Loucy (cell line): Measurements from ENCODE around the gene IL17D.
"Not testable (repeated sequence)": the region's sequence is repeated elsewhere in the genome, so short reads cannot be mapped to it uniquely, and the experiment has no call there.

ENCODE experiments used
- H2AFZ ChIP-seq: fragments of 200-600 bp; sonication (generic); 2 replicates; pipeline ENCODE4 v1.6.0; 2016; ENCODE audit warnings: antibody characterized with exemption, mild to moderate bottlenecking, low read length, moderate library complexity
- H3F3A ChIP-seq: fragments of 200-600 bp; 2 replicates; pipeline ENCODE4 v1.6.0; 2016; ENCODE audit warnings: antibody characterized with exemption, low read depth, mild to moderate bottlenecking
- H3K27me3 ChIP-seq: fragments of 200-600 bp; sonication (generic); 2 replicates; pipeline ENCODE4 v1.6.1; 2014; ENCODE audit warnings: low read length, mild to moderate bottlenecking; ENCODE audit not compliant: insufficient read depth, poor library complexity, severe bottlenecking
- H3K36me3 ChIP-seq: fragments of 200-600 bp; sonication (generic); 2 replicates; pipeline ENCODE4 v1.6.1; 2016; ENCODE audit warnings: low read length; ENCODE audit not compliant: insufficient read depth
- H3K4me1 ChIP-seq: fragments of 200-600 bp; sonication (generic); 2 replicates; pipeline ENCODE4 v1.5.1; 2014; ENCODE audit warnings: low read length, mild to moderate bottlenecking; ENCODE audit not compliant: insufficient read depth, poor library complexity, severe bottlenecking
- H3K4me2 ChIP-seq: fragments of 200-600 bp; sonication (generic); 2 replicates; pipeline ENCODE4 v1.6.0; 2014; ENCODE audit warnings: antibody characterized with exemption, low read length, low read depth, mild to moderate bottlenecking; ENCODE audit not compliant: poor library complexity, severe bottlenecking
- H3K4me3 ChIP-seq: fragments of 200-600 bp; sonication (generic); 2 replicates; pipeline ENCODE4 v1.5.1; 2014; ENCODE audit warnings: low read length, mild to moderate bottlenecking, mixed read lengths; ENCODE audit not compliant: poor library complexity, severe bottlenecking
- H3K79me2 ChIP-seq: fragments of 200-600 bp; sonication (generic); 2 replicates; pipeline ENCODE4 v1.6.1; 2014; ENCODE audit warnings: low read length; ENCODE audit not compliant: insufficient read depth
- H3K9ac ChIP-seq: fragments of 200-600 bp; sonication (generic); 2 replicates; pipeline ENCODE4 v1.6.0; 2014; ENCODE audit warnings: mild to moderate bottlenecking, low read depth, low read length, moderate library complexity; ENCODE audit not compliant: poor library complexity, severe bottlenecking
- H3K9me2 ChIP-seq: fragments of 200-600 bp; sonication (generic); replicated peaks from 2 replicates; pipeline ENCODE4 v1.6.1; 2016; ENCODE audit warnings: low read depth, low read length, mixed read lengths
- H3K9me3 ChIP-seq: fragments of 200-600 bp; sonication (generic); 2 replicates; pipeline ENCODE4 v1.6.1; 2014; ENCODE audit warnings: mild to moderate bottlenecking, antibody characterized with exemption, low read length, low read depth; ENCODE audit not compliant: insufficient read depth
- H4K20me1 ChIP-seq: fragments of 200-600 bp; sonication (generic); 2 replicates; pipeline ENCODE4 v1.6.0; 2014; ENCODE audit warnings: antibody characterized with exemption, low read length, mild to moderate bottlenecking; ENCODE audit not compliant: insufficient read depth, poor library complexity, severe bottlenecking
- EZH2phosphoT487 ChIP-seq: fragments of 200-600 bp; IDR thresholded peaks from 2 replicates; pipeline ENCODE4 v1.6.1; 2018; ENCODE audit warnings: antibody characterized with exemption, mild to moderate bottlenecking, moderate library complexity, borderline replicate concordance
- TF ChIP-seq, protein P1 (sequence below): fragments of 200-600 bp; sonication (generic); conservative IDR thresholded peaks from 2 replicates; pipeline ENCODE4 v1.5.1; 2014; ENCODE audit warnings: mild to moderate bottlenecking, antibody characterized with exemption, low read length

Gene IL17D

DNA sequence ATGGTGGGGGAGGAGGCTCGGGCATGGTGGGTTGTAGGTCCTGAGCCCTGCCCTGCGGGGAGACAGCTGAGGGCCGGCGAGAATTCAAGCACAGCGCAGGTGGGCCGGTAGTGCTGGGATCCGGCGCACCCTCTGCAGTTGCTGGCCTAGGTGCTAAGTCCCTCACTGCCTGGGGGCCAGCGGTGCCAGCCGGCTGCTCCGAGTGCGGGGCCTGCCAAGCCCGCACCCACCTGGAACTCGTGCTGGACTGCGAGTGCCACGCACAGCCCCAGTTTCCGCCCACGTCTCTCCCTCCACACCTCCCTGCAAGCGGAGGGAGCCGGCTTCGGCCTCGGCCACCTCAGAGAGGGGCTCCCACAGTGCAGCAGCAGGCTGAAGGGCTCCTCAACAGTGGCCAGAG is 36.5 kb downstream of the IL17D start:
- no peaks in the 10 kb centered on the region for H3K9me3 ChIP-seq
- TF ChIP-seq, protein P1, sequence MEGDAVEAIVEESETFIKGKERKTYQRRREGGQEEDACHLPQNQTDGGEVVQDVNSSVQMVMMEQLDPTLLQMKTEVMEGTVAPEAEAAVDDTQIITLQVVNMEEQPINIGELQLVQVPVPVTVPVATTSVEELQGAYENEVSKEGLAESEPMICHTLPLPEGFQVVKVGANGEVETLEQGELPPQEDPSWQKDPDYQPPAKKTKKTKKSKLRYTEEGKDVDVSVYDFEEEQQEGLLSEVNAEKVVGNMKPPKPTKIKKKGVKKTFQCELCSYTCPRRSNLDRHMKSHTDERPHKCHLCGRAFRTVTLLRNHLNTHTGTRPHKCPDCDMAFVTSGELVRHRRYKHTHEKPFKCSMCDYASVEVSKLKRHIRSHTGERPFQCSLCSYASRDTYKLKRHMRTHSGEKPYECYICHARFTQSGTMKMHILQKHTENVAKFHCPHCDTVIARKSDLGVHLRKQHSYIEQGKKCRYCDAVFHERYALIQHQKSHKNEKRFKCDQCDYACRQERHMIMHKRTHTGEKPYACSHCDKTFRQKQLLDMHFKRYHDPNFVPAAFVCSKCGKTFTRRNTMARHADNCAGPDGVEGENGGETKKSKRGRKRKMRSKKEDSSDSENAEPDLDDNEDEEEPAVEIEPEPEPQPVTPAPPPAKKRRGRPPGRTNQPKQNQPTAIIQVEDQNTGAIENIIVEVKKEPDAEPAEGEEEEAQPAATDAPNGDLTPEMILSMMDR: no peak
- TF ChIP-seq EZH2phosphoT487: no peak
- H2AFZ ChIP-seq: no peak overlapping the region
- H4K20me1 ChIP-seq: no peaks in the 10 kb centered on the region
- H3F3A ChIP-seq: no peaks in the 10 kb centered on the region
- no peaks in the 10 kb centered on the region for H3K4me1 ChIP-seq
- no peaks in the 10 kb centered on the region for H3K36me3 ChIP-seq
- H3K9me2 ChIP-seq: no peaks in the 10 kb centered on the region
- H3K79me2 ChIP-seq: no peaks in the 10 kb centered on the region
- H3K4me3 ChIP-seq: no peak overlapping the region
- H3K27me3 ChIP-seq: no peaks in the 10 kb centered on the region
- H3K4me2 ChIP-seq: no peak overlapping the region
- no peak overlapping the region for H3K9ac ChIP-seq

DNA sequence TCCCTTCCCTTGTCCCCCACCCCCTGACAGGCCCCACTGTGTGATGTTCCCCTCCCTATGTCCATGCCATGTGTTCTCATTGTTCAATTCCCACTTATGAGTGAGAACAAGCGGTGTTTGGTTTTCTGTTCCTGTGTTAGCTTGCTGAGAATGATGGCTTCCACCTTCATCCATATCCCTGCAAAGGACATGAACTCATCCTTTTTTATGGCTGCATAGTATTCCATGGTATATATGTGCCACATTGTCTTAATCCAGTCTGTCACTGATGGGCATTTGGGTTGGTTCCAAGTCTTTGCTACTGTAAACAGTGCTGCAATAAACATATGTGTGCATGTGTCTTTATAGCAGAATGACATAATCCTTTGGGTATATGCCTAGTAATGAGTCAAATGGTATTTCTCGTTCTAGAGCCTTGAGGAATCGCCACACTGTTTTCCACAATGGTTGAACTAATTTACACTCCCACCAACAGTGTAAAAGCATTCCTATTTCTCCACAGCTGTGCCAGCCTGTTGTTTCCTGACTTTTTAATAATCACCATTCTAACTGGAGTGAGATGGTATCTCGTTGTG is 40.4 kb downstream of the IL17D start:
- H3K9ac ChIP-seq, H3K27me3 ChIP-seq, H3K4me1 ChIP-seq, H3K79me2 ChIP-seq, H3K36me3 ChIP-seq, H3K9me3 ChIP-seq, H3K4me3 ChIP-seq, H2AFZ ChIP-seq, H3F3A ChIP-seq, H3K9me2 ChIP-seq, H4K20me1 ChIP-seq, H3K4me2 ChIP-seq: not testable (repeated sequence)

DNA sequence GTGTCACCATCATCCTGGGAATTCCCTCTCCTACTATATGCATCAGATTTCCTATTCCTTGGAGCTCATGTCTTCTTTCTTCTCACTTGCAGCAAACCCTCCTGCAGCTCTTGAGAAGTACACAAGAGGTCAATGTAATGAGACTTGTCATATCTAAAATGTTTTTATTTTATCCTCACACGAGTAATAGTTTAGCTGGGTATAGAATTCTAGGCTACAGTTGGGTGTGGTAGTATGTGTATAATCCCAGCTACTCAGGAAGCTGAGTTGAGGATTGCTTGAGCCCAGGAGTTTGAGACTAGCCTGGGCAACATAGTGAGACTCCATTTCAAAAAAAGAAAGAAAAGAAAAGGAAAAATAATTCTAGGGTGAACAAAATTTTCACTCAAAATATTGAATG is 45.9 kb downstream of the IL17D start:
- H2AFZ ChIP-seq: no peak overlapping the region
- no peak overlapping the region for H3K4me3 ChIP-seq
- no peaks in the 10 kb centered on the region for H3K79me2 ChIP-seq
- no peaks in the 10 kb centered on the region for H3K4me1 ChIP-seq
- H3K9me3 ChIP-seq: peaks cover 9% of the 10 kb centered on the region
- no peaks in the 10 kb centered on the region for H3K27me3 ChIP-seq
- no peaks in the 10 kb centered on the region for H4K20me1 ChIP-seq
- TF ChIP-seq, protein P1: no peak
- no peak for TF ChIP-seq EZH2phosphoT487
- no peak overlapping the region for H3K9ac ChIP-seq
- no peak overlapping the region for H3K4me2 ChIP-seq
- H3F3A ChIP-seq: no peaks in the 10 kb centered on the region
- H3K9me2 ChIP-seq: no peaks in the 10 kb centered on the region
- no peaks in the 10 kb centered on the region for H3K36me3 ChIP-seq

DNA sequence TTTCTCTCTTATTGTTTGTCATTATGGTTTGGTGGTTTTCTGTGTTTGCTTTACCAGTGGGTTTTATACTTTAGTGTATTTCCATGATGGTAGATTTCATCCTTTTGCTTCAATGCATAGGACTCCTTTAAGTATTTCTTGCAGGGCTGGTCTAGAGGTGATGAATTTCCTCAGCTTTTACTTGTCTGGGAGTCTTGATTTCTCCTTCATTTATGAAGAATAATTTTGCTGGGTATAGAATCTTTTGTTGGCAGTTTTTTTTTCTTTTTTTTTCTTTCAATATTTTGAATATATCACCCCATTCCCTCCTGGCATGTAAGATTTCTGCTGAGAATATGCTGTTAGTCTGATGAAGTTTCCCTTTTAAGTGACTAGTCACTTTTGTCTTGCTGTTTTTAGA is 50.5 kb downstream of the IL17D start:
- H4K20me1 ChIP-seq: no peaks in the 10 kb centered on the region
- TF ChIP-seq EZH2phosphoT487: no peak
- TF ChIP-seq, protein P1: no peak
- H3K9me3 ChIP-seq: peaks cover 13% of the 10 kb centered on the region
- H3K9ac ChIP-seq: no peak overlapping the region
- H3K4me3 ChIP-seq: no peak overlapping the region
- no peak overlapping the region for H2AFZ ChIP-seq
- H3K79me2 ChIP-seq: no peaks in the 10 kb centered on the region
- no peaks in the 10 kb centered on the region for H3K4me1 ChIP-seq
- H3K9me2 ChIP-seq: no peaks in the 10 kb centered on the region
- no peaks in the 10 kb centered on the region for H3F3A ChIP-seq
- H3K4me2 ChIP-seq: no peak overlapping the region
- no peaks in the 10 kb centered on the region for H3K27me3 ChIP-seq
- H3K36me3 ChIP-seq: no peaks in the 10 kb centered on the region
